Sigmoid colon (tissue), 7 donors: ENCODE measurements around the gene ADCY7. TPM values are rescaled to one million over a fixed set of nuclear protein-coding genes. Genes with fewer than 3 reads are reported as not detected.

ENCODE experiments used
- DNase-seq: peaks from one replicate; pipeline ENCODE4 v3.0.0-alpha.2; 2019
- H3K27ac ChIP-seq, 4 donors: fragments of 200-600 bp; sonication (generic); one replicate each; pipeline ENCODE4 v1.5.1; 2016 to 2019; ENCODE audit warnings: mild to moderate bottlenecking in 1 of 4
- H3K27me3 ChIP-seq, 3 donors: fragments of 200-600 bp; sonication (generic); one replicate each; pipeline ENCODE4 v1.5.1; 2019; ENCODE audit warnings: mild to moderate bottlenecking in 1 of 3
- H3K36me3 ChIP-seq, 4 donors: fragments of 200-600 bp; sonication (generic); one replicate each; pipeline ENCODE4 v1.5.1; 2016 to 2019
- H3K4me1 ChIP-seq, 4 donors: fragments of 200-600 bp; sonication (generic); one replicate each; pipeline ENCODE4 v1.5.1; 2017 to 2019
- H3K4me3 ChIP-seq, 4 donors: fragments of 200-600 bp; sonication (generic); one replicate each; pipeline ENCODE4 v1.5.1; 2017 to 2019; ENCODE audit warnings: mild to moderate bottlenecking in 2 of 4, moderate library complexity in 1 of 4
- H3K9me3 ChIP-seq, 4 donors: fragments of 200-600 bp in 3 of 4; sonication (generic) in 3 of 4; one replicate each; pipeline versions ENCODE4 v1.5.1 to v1.6.1; 2013 to 2019
- CTCF ChIP-seq, 4 experiments: fragments of 450-650 bp in 3 of 4; fragments of 200-600 bp in 1 of 4; IDR thresholded peaks; one replicate each; pipeline ENCODE4 v1.5.1; 2016 to 2019; ENCODE audit warnings: antibody characterized with exemption in 4 of 4, mild to moderate bottlenecking in 3 of 4, moderate library complexity in 2 of 4
- EP300 ChIP-seq, 4 donors: sonication (generic); formaldehyde crosslinking; IDR thresholded peaks; one replicate each; pipeline ENCODE4 v1.6.1; 2017; ENCODE audit warnings: antibody characterized with exemption in 4 of 4
- POLR2A ChIP-seq, 2 donors: fragments of 450-650 bp; IDR thresholded peaks; one replicate each; pipeline ENCODE4 v1.6.1; 2016; ENCODE audit warnings: antibody characterized with exemption in 2 of 2, mild to moderate bottlenecking in 2 of 2, moderate library complexity in 2 of 2
- POLR2AphosphoS5 ChIP-seq, 4 donors: sonication (generic); formaldehyde crosslinking; IDR thresholded peaks; one replicate each; pipeline ENCODE4 v1.6.1; 2017; ENCODE audit warnings: antibody characterized with exemption in 4 of 4
- WGBS, 2 donors: extraction: QIAGEN DNeasy Blood & Tissue Kit; methylation state at CpG; one replicate each; pipeline ENCODE4 v1.1.7; 2013; 5-methylcytosine and 5-hydroxymethylcytosine counted together
- intact Hi-C: fragments of 100-400 bp; cut with DNase I; formaldehyde crosslinking; loops from one replicate; pipeline ENCODE4 v1.15.1; 2023
- polyA plus RNA-seq, 3 donors: library from polyadenylated mRNA; stranded (reverse); fragments of 200-250 nt; gene quantifications; one replicate each; pipeline ENCODE4 v1.2.3, GENCODE V29; 2013
- total RNA-seq, 4 donors: library from RNA; depleted of rRNA; stranded (reverse); fragments of >200 nt; gene quantifications; one replicate each; pipeline ENCODE4 v1.1.0, GENCODE V29; 2016
- donor health status: healthy with polysubstance abuse.
- donor health status: Bipolar disorder and iron deficiency.
- donor health status: healthy.

The ADCY7 gene
- total and polyA plus RNA-seq, 7 donors, result 1.2 to 24.0 (median 10.2) TPM

DNA sequence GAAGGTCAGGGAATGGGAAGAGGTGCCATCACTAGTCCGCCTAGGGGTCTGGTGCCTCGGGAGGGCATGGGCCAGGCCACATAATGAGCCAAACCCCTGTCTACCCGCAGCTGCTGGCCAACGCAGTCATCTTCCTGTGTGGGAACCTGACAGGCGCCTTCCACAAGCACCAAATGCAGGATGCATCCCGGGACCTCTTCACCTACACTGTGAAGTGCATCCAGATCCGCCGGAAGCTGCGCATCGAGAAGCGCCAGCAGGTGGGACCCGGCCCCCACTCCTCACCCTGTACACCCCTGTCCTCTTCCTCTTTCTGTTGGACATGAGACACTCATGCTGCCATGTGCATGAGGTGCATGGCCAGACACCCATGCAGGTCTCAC lies 26.2 kb downstream of the ADCY7 start:
- Histone ChIP-seq H3K4me3 (no peak overlapping the region), H3K36me3 (peaks cover 0 to 6% (median 2%) of the 10 kb centered on the region in 4 donors), H3K27me3 (no peaks in the 10 kb centered on the region), H3K4me1 (no peaks in the 10 kb centered on the region), H3K9me3 (no peaks in the 10 kb centered on the region), H3K27ac (no peak overlapping the region)
- intact Hi-C loops, result no loop called here
- no peak for DNase-seq
- TF ChIP-seq POLR2AphosphoS5 (IDR thresholded peaks at IDR 0.05) (no peak), POLR2A (IDR thresholded peaks at IDR 0.05) (no peak), EP300 (IDR thresholded peaks at IDR 0.05) (no peak), CTCF (IDR thresholded peaks at IDR 0.05) (no peak)
- WGBS, 2 donors, result 96% methylated on average over 12 of the region's 12 CpGs

GRCh38 chr16:50293041-50293783 lies 26.9 kb downstream of the ADCY7 start:
- Histone ChIP-seq H3K27me3 (no peaks in the 10 kb centered on the region), H3K4me1 (no peaks in the 10 kb centered on the region), H3K36me3 (peaks cover 0 to 6% (median 2%) of the 10 kb centered on the region in 4 donors), H3K4me3 (no peak overlapping the region), H3K27ac (no peak overlapping the region), H3K9me3 (no peaks in the 10 kb centered on the region)
- TF ChIP-seq POLR2A (IDR thresholded peaks at IDR 0.05) (no peak), CTCF (IDR thresholded peaks at IDR 0.05) (no peak), EP300 (IDR thresholded peaks at IDR 0.05) (no peak), POLR2AphosphoS5 (IDR thresholded peaks at IDR 0.05) (no peak)
- WGBS, 2 donors, result 93% methylated on average over 20 of the region's 20 CpGs
- DNase-seq, result no peak
- intact Hi-C loops, result no loop called here

- Histone ChIP-seq H3K36me3 (peaks cover 0 to 6% (median 2%) of the 10 kb centered on the region in 4 donors), H3K27ac (no peak overlapping the region), H3K4me1 (no peaks in the 10 kb centered on the region), H3K9me3 (no peaks in the 10 kb centered on the region), H3K4me3 (no peak overlapping the region), H3K27me3 (no peaks in the 10 kb centered on the region)
- 93 to 95% methylated on average over 20 of the region's 20 CpGs for WGBS, 2 donors
- no peak for TF ChIP-seq POLR2A (IDR thresholded peaks at IDR 0.05)
- TF ChIP-seq EP300 (IDR thresholded peaks at IDR 0.05), result no peak
- no peak for TF ChIP-seq CTCF (IDR thresholded peaks at IDR 0.05)
- TF ChIP-seq POLR2AphosphoS5 (IDR thresholded peaks at IDR 0.05), result no peak
- DNase-seq, result no peak
- intact Hi-C loops, result no loop called here
Observed at GRCh38 chr16:50293994-50294855, 27.9 kb downstream of the ADCY7 start.

DNA sequence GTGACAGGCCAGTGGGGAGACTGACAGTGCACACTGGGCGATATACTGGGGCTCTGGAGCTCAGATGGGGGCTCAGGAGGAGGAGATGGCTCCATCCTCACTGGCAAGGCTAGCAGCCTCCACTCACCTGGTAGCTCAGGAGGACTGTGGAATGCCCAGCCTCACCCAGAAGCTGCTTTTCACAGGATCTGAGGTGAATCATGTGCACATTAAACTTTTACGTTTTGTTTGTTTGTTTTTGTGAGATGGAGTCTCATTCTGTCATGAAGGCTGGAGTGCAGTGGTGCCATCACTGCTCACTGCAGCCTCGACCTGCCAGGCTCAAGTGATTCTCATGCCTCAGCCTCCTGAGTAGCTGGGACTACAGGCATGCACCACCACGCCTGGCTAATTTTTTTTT lies 28.6 kb downstream of the ADCY7 start:
- DNase-seq, result no peak
- H3K27ac ChIP-seq, result no peak overlapping the region
- no peaks in the 10 kb centered on the region for H3K9me3 ChIP-seq
- 73 to 85% methylated on average over 4 of the region's 4 CpGs for WGBS, 2 donors
- H3K4me3 ChIP-seq, result no peak overlapping the region
- H3K27me3 ChIP-seq, result no peaks in the 10 kb centered on the region
- intact Hi-C loops, result no loop called here
- H3K4me1 ChIP-seq, result no peaks in the 10 kb centered on the region
- TF ChIP-seq CTCF (IDR thresholded peaks at IDR 0.05), result no peak
- TF ChIP-seq POLR2AphosphoS5 (IDR thresholded peaks at IDR 0.05), result no peak
- TF ChIP-seq EP300 (IDR thresholded peaks at IDR 0.05), result no peak
- no peak for TF ChIP-seq POLR2A (IDR thresholded peaks at IDR 0.05)
- H3K36me3 ChIP-seq, result peaks cover 0 to 6% (median 2%) of the 10 kb centered on the region in 4 donors
